GM12892 (cell line): Measurements from ENCODE around the gene ACP6.

ENCODE experiments used
- POLR2A ChIP-seq: IDR thresholded peaks from 2 replicates; pipeline ENCODE4 v1.6.1; 2011; ENCODE audit warnings: low read depth, low read length, control low read depth
- POLR2AphosphoS5 ChIP-seq: IDR thresholded peaks from 2 replicates; pipeline ENCODE4 v1.6.1; 2011; ENCODE audit warnings: low read depth, low read length, control low read depth
- TAF1 ChIP-seq: IDR thresholded peaks from 2 replicates; pipeline ENCODE4 v1.6.1; 2011; ENCODE audit warnings: low read depth, mild to moderate bottlenecking, control low read depth, low read length, borderline replicate concordance

GRCh38 chr1:147624529-147624928 lies 45.8 kb downstream of the ACP6 start:
- TF ChIP-seq POLR2A (no peak), TAF1 (no peak), POLR2AphosphoS5 (no peak)
